Measurements from ENCODE around the gene NFKBIB.

Gene NFKBIB

GRCh38 chr19:38911388-38912001 lies 11.7 kb downstream of the NFKBIB start:
- no peak for TF ChIP-seq POLR2AphosphoS5 (IDR thresholded peaks at IDR 0.05; ENCODE audit: low read depth, low read length)
- TF ChIP-seq REST (IDR thresholded peaks at IDR 0.05; ENCODE audit: insufficient read depth in 1 of 2, low read depth in 2 of 2, low read length in 2 of 2), result no peak
- no peak for TF ChIP-seq FOXP2 (optimal IDR thresholded peaks at IDR 0.05; ENCODE audit: borderline replicate concordance, extremely low read depth, extremely low read length, insufficient read depth)
- no peak for TF ChIP-seq TAF1 (IDR thresholded peaks at IDR 0.05; ENCODE audit: borderline replicate concordance, insufficient read depth, low read length)
- no peak for TF ChIP-seq SIN3A (IDR thresholded peaks at IDR 0.05; ENCODE audit: borderline replicate concordance, insufficient read depth, low read length)

GRCh38 chr19:38912600-38913514 lies 13.1 kb downstream of the NFKBIB start:
- no peak for TF ChIP-seq POLR2AphosphoS5 (IDR thresholded peaks at IDR 0.05; ENCODE audit: low read depth, low read length)
- TF ChIP-seq REST (IDR thresholded peaks at IDR 0.05; ENCODE audit: insufficient read depth in 1 of 2, low read depth in 2 of 2, low read length in 2 of 2), result no peak
- TF ChIP-seq TAF1 (IDR thresholded peaks at IDR 0.05; ENCODE audit: borderline replicate concordance, insufficient read depth, low read length), result no peak
- no peak for TF ChIP-seq FOXP2 (optimal IDR thresholded peaks at IDR 0.05; ENCODE audit: borderline replicate concordance, extremely low read depth, extremely low read length, insufficient read depth)
- no peak for TF ChIP-seq SIN3A (IDR thresholded peaks at IDR 0.05; ENCODE audit: borderline replicate concordance, insufficient read depth, low read length)

- TF ChIP-seq TAF1 (IDR thresholded peaks at IDR 0.05; ENCODE audit: borderline replicate concordance, insufficient read depth, low read length) (no peak), REST (IDR thresholded peaks at IDR 0.05; ENCODE audit: insufficient read depth in 1 of 2, low read depth in 2 of 2, low read length in 2 of 2) (no peak), POLR2AphosphoS5 (IDR thresholded peaks at IDR 0.05; ENCODE audit: low read depth, low read length) (no peak), FOXP2 (optimal IDR thresholded peaks at IDR 0.05; ENCODE audit: borderline replicate concordance, extremely low read depth, extremely low read length, insufficient read depth) (no peak), SIN3A (IDR thresholded peaks at IDR 0.05; ENCODE audit: borderline replicate concordance, insufficient read depth, low read length) (no peak)
These were observed 14.2 kb downstream of the NFKBIB start for GRCh38 chr19:38913958-38914357.

GRCh38 chr19:38915329-38916321 lies 15.9 kb downstream of the NFKBIB start:
- no peak for TF ChIP-seq SIN3A (IDR thresholded peaks at IDR 0.05; ENCODE audit: borderline replicate concordance, insufficient read depth, low read length)
- no peak for TF ChIP-seq REST (IDR thresholded peaks at IDR 0.05; ENCODE audit: insufficient read depth in 1 of 2, low read depth in 2 of 2, low read length in 2 of 2)
- no peak for TF ChIP-seq TAF1 (IDR thresholded peaks at IDR 0.05; ENCODE audit: borderline replicate concordance, insufficient read depth, low read length)
- TF ChIP-seq POLR2AphosphoS5 (IDR thresholded peaks at IDR 0.05; ENCODE audit: low read depth, low read length), result no peak
- TF ChIP-seq FOXP2 (optimal IDR thresholded peaks at IDR 0.05; ENCODE audit: borderline replicate concordance, extremely low read depth, extremely low read length, insufficient read depth), result no peak
